T-helper 1 cell treated with Interleukin-12 subunit alpha and Interleukin-12 subunit beta and Interleukin-4 antibody, amounts not matched to agents 30 μg/mL and 1 μg/mL, for 36 hours (primary cell): Measurements from ENCODE around the gene LDLR.
A peak's percentile ranks its signal among the peaks of the same experiment; 100 is the strongest.
"Not testable (repeated sequence)": the region's sequence is repeated elsewhere in the genome, so short reads cannot be mapped to it uniquely, and the experiment has no call there.

ENCODE experiments used
- H3K27ac Mint-ChIP-seq: one replicate; pipeline ENCODE4 v1.8.0; 2021; ENCODE audit warnings: mild to moderate bottlenecking, mixed read lengths
- H3K27me3 Mint-ChIP-seq: one replicate; pipeline ENCODE4 v1.8.0; 2021; ENCODE audit warnings: low read depth, mixed read lengths
- H3K36me3 Mint-ChIP-seq: one replicate; pipeline ENCODE4 v1.8.0; 2021; ENCODE audit warnings: low read depth, mixed read lengths
- H3K4me1 Mint-ChIP-seq: one replicate; pipeline ENCODE4 v1.8.0; 2021; ENCODE audit warnings: low read depth, mixed read lengths
- H3K4me3 Mint-ChIP-seq: one replicate; pipeline ENCODE4 v1.8.0; 2021; ENCODE audit warnings: mild to moderate bottlenecking, moderate library complexity, mixed read lengths
- H3K9me3 Mint-ChIP-seq: one replicate; pipeline ENCODE4 v1.8.0; 2021; ENCODE audit warnings: mixed read lengths

Gene LDLR

GRCh38 chr19:11090264-11090996 is 1.2 kb downstream of the LDLR start:
- Mint-ChIP-seq H3K27me3 (no peaks in the 10 kb centered on the region), H3K27ac (peak overlapping the region; percentile 99), H3K36me3 (peaks cover 30% of the 10 kb centered on the region), H3K9me3 (no peaks in the 10 kb centered on the region), H3K4me3 (peak overlapping the region; percentile 96), H3K4me1 (peaks cover 34% of the 10 kb centered on the region)

DNA sequence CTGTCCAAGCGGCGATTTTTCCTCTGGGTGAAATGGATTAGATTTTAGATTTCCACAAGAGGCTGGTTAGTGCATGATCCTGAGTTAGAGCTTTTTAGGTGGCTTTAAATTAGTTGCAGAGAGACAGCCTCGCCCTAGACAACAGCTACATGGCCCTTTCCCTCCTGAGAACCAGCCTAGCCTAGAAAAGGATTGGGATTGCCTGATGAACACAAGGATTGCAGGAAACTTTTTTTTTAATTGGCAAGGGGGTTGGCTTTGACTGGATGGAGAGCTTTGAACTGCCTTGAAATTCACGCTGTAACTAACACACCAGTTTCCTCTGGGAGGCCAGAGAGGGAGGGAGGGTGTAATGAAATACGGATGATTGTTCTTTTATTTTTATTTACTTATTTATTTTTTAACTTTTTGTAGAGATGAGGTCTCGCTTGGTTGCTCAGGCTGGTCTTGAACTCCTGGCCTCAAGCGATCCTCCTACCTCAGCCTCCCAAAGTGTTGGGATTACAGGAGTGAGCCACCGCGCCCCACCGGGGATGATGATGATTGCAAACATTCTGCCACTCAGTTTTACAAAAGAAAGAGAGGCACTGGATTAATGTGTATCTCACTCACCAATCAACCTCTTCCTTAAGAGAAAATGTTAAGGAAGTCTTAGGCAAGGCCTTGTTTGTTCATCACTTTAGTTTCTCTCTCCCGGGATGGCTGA is 1.9 kb downstream of the LDLR start:
- H3K27ac Mint-ChIP-seq = peak overlapping the region; percentile 97
- no peaks in the 10 kb centered on the region for H3K27me3 Mint-ChIP-seq
- H3K36me3 Mint-ChIP-seq = peaks cover 34% of the 10 kb centered on the region

GRCh38 chr19:11091703-11092153 is 2.5 kb downstream of the LDLR start:
- peak overlapping the region; percentile 82 for H3K4me3 Mint-ChIP-seq

More for the DNA sequence above, 1.9 kb downstream of the LDLR start:
- H3K9me3 Mint-ChIP-seq = peaks cover under 1% of the 10 kb centered on the region
- peak overlapping the region; percentile 82 for H3K4me3 Mint-ChIP-seq
- H3K4me1 Mint-ChIP-seq = peaks cover 40% of the 10 kb centered on the region

GRCh38 chr19:11092181-11092538 is 2.9 kb downstream of the LDLR start:
- peak overlapping the region; percentile 82 for H3K4me3 Mint-ChIP-seq
- peaks cover 4% of the 10 kb centered on the region for H3K9me3 Mint-ChIP-seq
- H3K4me1 Mint-ChIP-seq = peaks cover 47% of the 10 kb centered on the region
- peaks cover 40% of the 10 kb centered on the region for H3K36me3 Mint-ChIP-seq
- no peaks in the 10 kb centered on the region for H3K27me3 Mint-ChIP-seq
- peak overlapping the region; percentile 97 for H3K27ac Mint-ChIP-seq

More at GRCh38 chr19:11091703-11092153, 2.5 kb downstream of the LDLR start:
- peak overlapping the region; percentile 97 for H3K27ac Mint-ChIP-seq
- peaks cover 4% of the 10 kb centered on the region for H3K9me3 Mint-ChIP-seq
- no peaks in the 10 kb centered on the region for H3K27me3 Mint-ChIP-seq
- H3K4me1 Mint-ChIP-seq = peaks cover 45% of the 10 kb centered on the region
- H3K36me3 Mint-ChIP-seq = peaks cover 39% of the 10 kb centered on the region

DNA sequence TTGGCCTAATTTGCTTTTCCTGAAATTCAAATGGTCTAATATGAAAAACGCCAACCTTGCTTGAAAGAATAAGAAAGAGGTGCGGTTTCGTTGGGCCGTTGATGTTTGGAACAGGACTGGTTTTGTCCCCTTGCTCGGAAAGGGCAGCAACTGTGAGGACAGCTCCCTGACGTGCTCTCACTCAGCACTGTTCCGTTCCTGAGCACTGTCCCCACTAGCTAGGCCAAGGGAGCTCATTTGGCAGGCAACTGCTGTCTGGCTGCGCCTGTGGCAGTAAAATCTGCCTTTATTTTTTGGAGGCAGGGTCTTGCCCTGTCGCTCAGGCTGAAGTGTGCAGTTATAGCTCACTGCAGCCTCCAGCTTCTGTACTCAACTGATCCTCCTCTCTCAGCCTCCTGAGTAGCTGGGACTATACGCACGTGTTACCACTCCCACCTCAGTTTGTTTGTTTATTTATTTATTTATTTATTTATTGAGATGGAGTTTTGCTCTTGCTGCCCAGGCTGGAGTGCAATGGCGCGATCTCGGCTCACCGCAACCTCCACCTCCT is 4.5 kb downstream of the LDLR start:
- H3K4me1 Mint-ChIP-seq = peaks cover 49% of the 10 kb centered on the region
- peak overlapping the region; percentile 82 for H3K4me3 Mint-ChIP-seq
- H3K27ac Mint-ChIP-seq = peak overlapping the region; percentile 97
- H3K27me3 Mint-ChIP-seq = no peaks in the 10 kb centered on the region
- peaks cover 44% of the 10 kb centered on the region for H3K36me3 Mint-ChIP-seq
- peaks cover 4% of the 10 kb centered on the region for H3K9me3 Mint-ChIP-seq

- peak overlapping the region; percentile 99 for H3K27ac Mint-ChIP-seq
- peaks cover 45% of the 10 kb centered on the region for H3K4me1 Mint-ChIP-seq
- H3K36me3 Mint-ChIP-seq = peaks cover 47% of the 10 kb centered on the region
- H3K27me3 Mint-ChIP-seq = no peaks in the 10 kb centered on the region
- peak overlapping the region; percentile 72 for H3K4me3 Mint-ChIP-seq
- H3K9me3 Mint-ChIP-seq = peaks cover 4% of the 10 kb centered on the region
These were observed 5.2 kb downstream of the LDLR start for GRCh38 chr19:11094520-11094894.

GRCh38 chr19:11096210-11096841 is 7.1 kb downstream of the LDLR start:
- Mint-ChIP-seq H3K27ac (peak overlapping the region; percentile 99), H3K9me3 (peaks cover 4% of the 10 kb centered on the region), H3K36me3 (peaks cover 57% of the 10 kb centered on the region), H3K27me3 (no peaks in the 10 kb centered on the region), H3K4me1 (peaks cover 51% of the 10 kb centered on the region), H3K4me3 (peak overlapping the region; percentile 79)

DNA sequence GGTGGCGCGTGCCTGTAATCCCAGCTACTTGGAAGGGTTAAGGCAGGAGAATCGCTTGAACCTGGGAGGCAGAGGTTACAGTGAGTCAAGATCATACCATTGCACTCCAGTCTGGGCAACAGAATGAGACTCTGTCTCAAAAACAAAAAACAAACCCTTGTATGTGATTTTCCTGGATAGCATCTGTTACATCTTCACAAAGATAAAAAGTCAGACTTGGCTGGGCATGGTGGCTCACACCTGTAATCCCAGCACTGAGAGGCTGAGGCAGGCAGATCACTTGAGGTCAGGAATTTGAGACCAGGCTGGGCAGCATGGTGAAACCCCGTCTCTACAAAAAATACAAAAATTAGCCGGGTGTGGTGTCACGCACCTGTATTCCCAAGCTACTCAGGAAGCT is 8.1 kb downstream of the LDLR start:
- not testable (repeated sequence) for H3K4me3 Mint-ChIP-seq, H3K9me3 Mint-ChIP-seq, H3K27me3 Mint-ChIP-seq
- Mint-ChIP-seq H3K36me3 (peaks cover 50% of the 10 kb centered on the region), H3K27ac (peak overlapping the region; percentile 52), H3K4me1 (peaks cover 46% of the 10 kb centered on the region)

DNA sequence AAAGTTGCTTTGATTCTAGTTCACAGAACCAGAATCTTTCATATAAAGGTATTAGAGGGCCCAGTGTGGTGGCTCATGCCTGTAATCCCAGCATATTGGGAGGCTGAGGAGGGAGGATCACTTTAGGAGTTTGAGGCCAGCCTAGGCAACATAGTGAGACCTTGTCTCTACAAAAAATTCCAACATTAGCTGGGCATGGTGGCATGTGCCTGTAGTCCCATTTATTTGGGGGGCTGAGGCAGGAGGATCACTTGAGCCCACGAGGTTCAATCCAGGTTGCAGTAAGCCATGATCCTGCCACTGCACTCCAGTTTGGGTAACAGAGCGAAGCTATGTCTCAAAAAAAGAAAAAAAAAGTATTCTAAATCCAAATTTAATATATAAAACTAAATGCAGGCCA is 9.1 kb downstream of the LDLR start:
- Mint-ChIP-seq H3K36me3 (peaks cover 54% of the 10 kb centered on the region), H3K4me1 (peaks cover 40% of the 10 kb centered on the region), H3K27ac (no peak overlapping the region), H3K4me3 (no peak overlapping the region), H3K27me3 (no peaks in the 10 kb centered on the region), H3K9me3 (peaks cover 4% of the 10 kb centered on the region)

- Mint-ChIP-seq H3K9me3 (peaks cover 4% of the 10 kb centered on the region), H3K4me1 (peaks cover 40% of the 10 kb centered on the region), H3K27me3 (no peaks in the 10 kb centered on the region), H3K27ac (peak overlapping the region; percentile 24), H3K4me3 (no peak overlapping the region), H3K36me3 (peaks cover 54% of the 10 kb centered on the region)
These were observed 9.6 kb downstream of the LDLR start for GRCh38 chr19:11098861-11099260.

GRCh38 chr19:11100049-11100448 is 10.8 kb downstream of the LDLR start:
- Mint-ChIP-seq H3K9me3 (peaks cover 4% of the 10 kb centered on the region), H3K4me3 (no peak overlapping the region), H3K27me3 (no peaks in the 10 kb centered on the region), H3K36me3 (peaks cover 49% of the 10 kb centered on the region), H3K27ac (peak overlapping the region; percentile 63), H3K4me1 (peaks cover 33% of the 10 kb centered on the region)

DNA sequence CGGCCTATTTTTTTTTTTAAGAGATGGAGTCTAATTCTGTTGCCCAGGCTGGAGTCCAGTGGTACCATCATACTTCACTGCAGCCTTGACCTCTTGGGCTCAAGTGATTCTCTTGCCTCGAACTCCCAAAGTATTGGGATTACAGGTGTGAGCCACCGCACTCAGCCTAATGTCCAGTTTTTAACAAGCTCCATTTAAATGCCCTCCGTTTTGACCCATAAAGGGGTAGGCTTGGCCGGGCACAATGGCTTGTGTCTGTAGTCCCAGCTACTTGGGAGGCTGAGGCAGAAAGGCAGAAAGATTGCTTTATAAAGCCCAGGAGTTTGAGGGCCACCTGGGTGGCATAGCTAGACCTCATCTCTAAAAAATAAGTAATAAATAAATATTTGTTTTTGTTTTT is 11.8 kb downstream of the LDLR start:
- Mint-ChIP-seq H3K27ac (no peak overlapping the region), H3K4me1 (peaks cover 26% of the 10 kb centered on the region), H3K27me3 (no peaks in the 10 kb centered on the region), H3K36me3 (peaks cover 46% of the 10 kb centered on the region), H3K4me3 (no peak overlapping the region), H3K9me3 (peaks cover 4% of the 10 kb centered on the region)

GRCh38 chr19:11102944-11103343 is 13.7 kb downstream of the LDLR start:
- Mint-ChIP-seq H3K4me3 (no peak overlapping the region), H3K9me3 (no peaks in the 10 kb centered on the region), H3K27ac (no peak overlapping the region), H3K4me1 (peaks cover 13% of the 10 kb centered on the region), H3K36me3 (peaks cover 40% of the 10 kb centered on the region), H3K27me3 (no peaks in the 10 kb centered on the region)

GRCh38 chr19:11103667-11104066 is 14.4 kb downstream of the LDLR start:
- peaks cover 44% of the 10 kb centered on the region for H3K36me3 Mint-ChIP-seq
- not testable (repeated sequence) for H3K27ac Mint-ChIP-seq

More at GRCh38 chr19:11103667-11104066, 14.4 kb downstream of the LDLR start:
- peaks cover 11% of the 10 kb centered on the region for H3K4me1 Mint-ChIP-seq
- H3K4me3 Mint-ChIP-seq, H3K9me3 Mint-ChIP-seq, H3K27me3 Mint-ChIP-seq: not testable (repeated sequence)
